ENCODE measurements around the gene IL22. TPM values are rescaled to one million over a fixed set of nuclear protein-coding genes. Genes with fewer than 3 reads are reported as not detected.

IL22 gene
- total and polyA plus RNA-seq, 9 of the 15 experiments (the other 6 are each of a cell fraction or from before 2014, with no cell fraction given) = not detected

DNA sequence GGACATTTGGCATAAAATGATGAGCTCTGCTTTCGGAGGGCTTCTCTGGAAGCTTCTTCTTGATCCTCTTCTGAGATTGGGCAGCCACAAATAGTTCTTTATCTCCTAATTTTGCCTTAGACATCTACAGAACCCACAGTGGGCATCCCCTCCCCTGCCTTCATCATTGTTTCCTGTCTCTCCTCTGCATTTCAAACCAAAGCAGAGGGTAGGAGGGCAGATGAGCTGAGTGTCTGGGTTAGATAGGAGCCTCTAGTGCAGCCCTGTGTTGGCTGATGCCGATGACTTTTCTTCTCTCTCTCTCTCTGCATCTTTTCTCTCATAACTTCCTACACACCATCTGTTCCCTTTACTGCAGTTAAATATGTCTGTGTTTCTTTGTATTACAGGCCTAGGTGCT, 19.3 kb downstream of the IL22 start (continued):
- TF ChIP-seq, protein P1, sequence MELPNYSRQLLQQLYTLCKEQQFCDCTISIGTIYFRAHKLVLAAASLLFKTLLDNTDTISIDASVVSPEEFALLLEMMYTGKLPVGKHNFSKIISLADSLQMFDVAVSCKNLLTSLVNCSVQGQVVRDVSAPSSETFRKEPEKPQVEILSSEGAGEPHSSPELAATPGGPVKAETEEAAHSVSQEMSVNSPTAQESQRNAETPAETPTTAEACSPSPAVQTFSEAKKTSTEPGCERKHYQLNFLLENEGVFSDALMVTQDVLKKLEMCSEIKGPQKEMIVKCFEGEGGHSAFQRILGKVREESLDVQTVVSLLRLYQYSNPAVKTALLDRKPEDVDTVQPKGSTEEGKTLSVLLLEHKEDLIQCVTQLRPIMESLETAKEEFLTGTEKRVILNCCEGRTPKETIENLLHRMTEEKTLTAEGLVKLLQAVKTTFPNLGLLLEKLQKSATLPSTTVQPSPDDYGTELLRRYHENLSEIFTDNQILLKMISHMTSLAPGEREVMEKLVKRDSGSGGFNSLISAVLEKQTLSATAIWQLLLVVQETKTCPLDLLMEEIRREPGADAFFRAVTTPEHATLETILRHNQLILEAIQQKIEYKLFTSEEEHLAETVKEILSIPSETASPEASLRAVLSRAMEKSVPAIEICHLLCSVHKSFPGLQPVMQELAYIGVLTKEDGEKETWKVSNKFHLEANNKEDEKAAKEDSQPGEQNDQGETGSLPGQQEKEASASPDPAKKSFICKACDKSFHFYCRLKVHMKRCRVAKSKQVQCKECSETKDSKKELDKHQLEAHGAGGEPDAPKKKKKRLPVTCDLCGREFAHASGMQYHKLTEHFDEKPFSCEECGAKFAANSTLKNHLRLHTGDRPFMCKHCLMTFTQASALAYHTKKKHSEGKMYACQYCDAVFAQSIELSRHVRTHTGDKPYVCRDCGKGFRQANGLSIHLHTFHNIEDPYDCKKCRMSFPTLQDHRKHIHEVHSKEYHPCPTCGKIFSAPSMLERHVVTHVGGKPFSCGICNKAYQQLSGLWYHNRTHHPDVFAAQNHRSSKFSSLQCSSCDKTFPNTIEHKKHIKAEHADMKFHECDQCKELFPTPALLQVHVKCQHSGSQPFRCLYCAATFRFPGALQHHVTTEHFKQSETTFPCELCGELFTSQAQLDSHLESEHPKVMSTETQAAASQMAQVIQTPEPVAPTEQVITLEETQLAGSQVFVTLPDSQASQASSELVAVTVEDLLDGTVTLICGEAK (IDR thresholded peaks at IDR 0.05) = no peak
- TF ChIP-seq, protein P1 (CRISPR knock-in tag; IDR thresholded peaks at IDR 0.05) = no peak
- no peak for TF ChIP-seq ZNF408 (CRISPR knock-in tag; IDR thresholded peaks at IDR 0.05; ENCODE audit: low read depth)
- TF ChIP-seq, protein P2, sequence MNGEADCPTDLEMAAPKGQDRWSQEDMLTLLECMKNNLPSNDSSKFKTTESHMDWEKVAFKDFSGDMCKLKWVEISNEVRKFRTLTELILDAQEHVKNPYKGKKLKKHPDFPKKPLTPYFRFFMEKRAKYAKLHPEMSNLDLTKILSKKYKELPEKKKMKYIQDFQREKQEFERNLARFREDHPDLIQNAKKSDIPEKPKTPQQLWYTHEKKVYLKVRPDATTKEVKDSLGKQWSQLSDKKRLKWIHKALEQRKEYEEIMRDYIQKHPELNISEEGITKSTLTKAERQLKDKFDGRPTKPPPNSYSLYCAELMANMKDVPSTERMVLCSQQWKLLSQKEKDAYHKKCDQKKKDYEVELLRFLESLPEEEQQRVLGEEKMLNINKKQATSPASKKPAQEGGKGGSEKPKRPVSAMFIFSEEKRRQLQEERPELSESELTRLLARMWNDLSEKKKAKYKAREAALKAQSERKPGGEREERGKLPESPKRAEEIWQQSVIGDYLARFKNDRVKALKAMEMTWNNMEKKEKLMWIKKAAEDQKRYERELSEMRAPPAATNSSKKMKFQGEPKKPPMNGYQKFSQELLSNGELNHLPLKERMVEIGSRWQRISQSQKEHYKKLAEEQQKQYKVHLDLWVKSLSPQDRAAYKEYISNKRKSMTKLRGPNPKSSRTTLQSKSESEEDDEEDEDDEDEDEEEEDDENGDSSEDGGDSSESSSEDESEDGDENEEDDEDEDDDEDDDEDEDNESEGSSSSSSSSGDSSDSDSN (IDR thresholded peaks at IDR 0.05; ENCODE audit: borderline replicate concordance in 1 of 2, low read depth in 2 of 2, low read length in 2 of 2) = no peak
- no peak for TF ChIP-seq RHOXF2B (CRISPR knock-in tag; conservative IDR thresholded peaks at IDR 0.05)
- no peak for TF ChIP-seq EP300 (IDR thresholded peaks at IDR 0.05; ENCODE audit: low read length)
- no peak for TF ChIP-seq HDAC2 (IDR thresholded peaks at IDR 0.05)
- TF ChIP-seq ZNF764 (CRISPR knock-in tag; IDR thresholded peaks at IDR 0.05; ENCODE audit: low read depth) = no peak
- TF ChIP-seq ELK3 (CRISPR knock-in tag; IDR thresholded peaks at IDR 0.05) = no peak
- no peak for TF ChIP-seq GABPB1 (CRISPR knock-in tag; IDR thresholded peaks at IDR 0.05)
